HUES6 (cell line): ENCODE data around the gene LRRK1.
A peak's percentile ranks its signal among the peaks of the same experiment; 100 is the strongest.

Source experiments
- H3K27ac ChIP-seq: 2 replicates; pipeline ENCODE4 v1.7.0; 2013; ENCODE audit warnings: low read depth, mild to moderate bottlenecking, low read length, inconsistent platforms
- H3K27me3 ChIP-seq: 2 replicates; pipeline ENCODE4 v1.6.1; 2013; ENCODE audit warnings: low read length; ENCODE audit not compliant: control insufficient read depth, insufficient read depth
- H3K36me3 ChIP-seq: 2 replicates; pipeline ENCODE4 v1.6.1; 2013; ENCODE audit warnings: low read length; ENCODE audit not compliant: control insufficient read depth, insufficient read depth
- H3K4me1 ChIP-seq: 2 replicates; pipeline ENCODE4 v1.6.1; 2013; ENCODE audit warnings: low read length; ENCODE audit not compliant: control insufficient read depth, insufficient read depth
- H3K4me3 ChIP-seq: 2 replicates; pipeline ENCODE4 v1.5.1; 2013; ENCODE audit warnings: low read depth, low read length
- H3K9ac ChIP-seq: one replicate; pipeline ENCODE4 v1.6.1; 2013; ENCODE audit warnings: mild to moderate bottlenecking, low read length
- H3K9me3 ChIP-seq: 2 replicates; pipeline ENCODE4 v1.6.1; 2013; ENCODE audit warnings: low read depth, low read length; ENCODE audit not compliant: control insufficient read depth, insufficient read depth

Gene LRRK1

DNA sequence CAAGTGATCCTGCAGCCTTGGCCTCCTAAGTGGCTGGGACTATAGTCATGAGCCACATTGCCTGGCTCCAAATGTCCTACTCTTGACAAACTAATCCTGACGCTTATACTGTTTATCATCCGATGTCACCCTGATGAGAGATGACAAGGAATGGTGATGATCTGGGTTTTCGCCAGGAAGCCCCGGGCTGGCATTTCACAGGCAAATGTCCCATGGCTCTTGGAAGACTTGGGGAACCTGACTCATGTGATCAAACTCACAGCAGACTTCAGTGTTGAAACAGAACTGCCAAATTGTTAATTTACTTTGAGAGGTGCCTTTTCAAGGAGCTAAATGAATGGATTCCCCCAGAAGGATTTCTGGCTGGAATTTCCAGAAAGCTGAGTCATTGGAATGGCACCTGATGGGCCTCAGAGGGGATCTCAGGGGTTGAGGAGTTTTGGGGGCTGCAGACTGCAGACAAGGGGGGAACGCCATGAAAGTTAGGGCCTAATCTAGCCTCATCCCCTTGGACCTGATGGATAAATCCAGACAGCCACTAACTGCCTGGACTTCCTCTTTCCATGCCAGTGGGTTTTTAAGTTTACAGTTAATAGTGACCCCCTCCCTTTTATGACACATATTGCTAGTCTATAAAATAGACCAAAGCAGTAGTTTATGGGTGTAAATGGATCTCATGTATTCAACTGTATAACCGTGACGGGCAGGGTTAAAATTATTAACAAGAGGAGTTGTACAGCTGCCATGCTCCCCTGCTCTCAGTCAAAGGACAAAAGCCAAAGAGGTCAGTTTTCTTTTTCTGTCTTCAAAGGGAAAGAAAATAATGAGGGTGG is 186.1 kb downstream of the LRRK1 start:
- no peaks in the 10 kb centered on the region for H3K36me3 ChIP-seq
- peak overlapping the region; percentile 51; the same call in 1 of the 2 replicates for H3K27ac ChIP-seq
- H3K9ac ChIP-seq, result peak overlapping the region; percentile 34
- no peak overlapping the region for H3K4me3 ChIP-seq
- peaks cover 5% of the 10 kb centered on the region; the same call in 1 of the 2 replicates for H3K9me3 ChIP-seq
- H3K4me1 ChIP-seq, result peaks cover 15% of the 10 kb centered on the region
- H3K27me3 ChIP-seq, result no peaks in the 10 kb centered on the region

DNA sequence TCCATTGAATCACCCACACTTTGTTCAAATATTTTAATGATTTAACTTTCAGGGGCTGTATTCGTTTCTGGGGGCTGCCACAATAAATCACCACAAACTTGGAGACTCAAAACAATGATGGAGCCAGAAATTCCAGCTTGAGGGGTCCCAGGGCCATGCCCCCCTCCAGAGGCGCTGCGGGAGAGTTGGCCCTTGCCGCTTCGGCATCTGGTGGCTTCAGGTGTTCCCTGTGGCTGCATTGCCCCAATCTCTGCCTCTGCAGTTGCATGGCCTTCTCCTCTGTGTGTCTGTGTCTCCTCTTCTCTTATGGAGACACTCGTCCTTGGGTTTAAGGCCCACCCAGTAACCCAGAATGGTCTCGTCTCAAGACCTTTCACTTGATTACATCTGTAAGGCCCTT is 187.9 kb downstream of the LRRK1 start:
- peaks cover 15% of the 10 kb centered on the region for H3K4me1 ChIP-seq
- peaks cover 5% of the 10 kb centered on the region; the same call in 1 of the 2 replicates for H3K9me3 ChIP-seq
- H3K9ac ChIP-seq, result no peak overlapping the region
- no peak overlapping the region for H3K27ac ChIP-seq
- H3K4me3 ChIP-seq, result no peak overlapping the region
- H3K36me3 ChIP-seq, result no peaks in the 10 kb centered on the region
- H3K27me3 ChIP-seq, result no peaks in the 10 kb centered on the region

- H3K36me3 ChIP-seq, result no peaks in the 10 kb centered on the region
- H3K4me3 ChIP-seq, result no peak overlapping the region
- H3K27ac ChIP-seq, result no peak overlapping the region
- peaks cover 5% of the 10 kb centered on the region; the same call in 1 of the 2 replicates for H3K9me3 ChIP-seq
- no peaks in the 10 kb centered on the region for H3K27me3 ChIP-seq
- H3K4me1 ChIP-seq, result peaks cover 22% of the 10 kb centered on the region
- no peak overlapping the region for H3K9ac ChIP-seq
These were observed 188.7 kb downstream of the LRRK1 start for GRCh38 chr15:101107625-101108460.

DNA sequence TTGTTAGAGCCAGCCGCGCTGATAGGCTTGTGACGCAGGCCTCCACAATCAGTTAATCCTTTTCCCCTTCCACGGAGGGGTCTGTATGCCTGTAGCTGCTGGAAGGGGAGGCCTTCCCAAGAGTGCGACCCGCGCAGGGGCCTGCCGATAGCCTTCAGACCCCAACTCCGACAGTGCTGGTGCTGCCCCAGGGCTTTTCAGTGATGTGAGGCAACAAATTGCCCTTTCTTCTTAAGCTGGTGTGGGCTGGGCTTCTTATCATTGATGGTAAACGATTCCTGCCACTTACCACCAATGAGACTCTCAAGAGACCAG is 189.3 kb downstream of the LRRK1 start:
- Histone ChIP-seq H3K9ac (no peak overlapping the region), H3K4me1 (peaks cover 22% of the 10 kb centered on the region), H3K36me3 (no peaks in the 10 kb centered on the region), H3K27me3 (no peaks in the 10 kb centered on the region), H3K4me3 (no peak overlapping the region), H3K27ac (no peak overlapping the region), H3K9me3 (peaks cover 5% of the 10 kb centered on the region; the same call in 1 of the 2 replicates)

DNA sequence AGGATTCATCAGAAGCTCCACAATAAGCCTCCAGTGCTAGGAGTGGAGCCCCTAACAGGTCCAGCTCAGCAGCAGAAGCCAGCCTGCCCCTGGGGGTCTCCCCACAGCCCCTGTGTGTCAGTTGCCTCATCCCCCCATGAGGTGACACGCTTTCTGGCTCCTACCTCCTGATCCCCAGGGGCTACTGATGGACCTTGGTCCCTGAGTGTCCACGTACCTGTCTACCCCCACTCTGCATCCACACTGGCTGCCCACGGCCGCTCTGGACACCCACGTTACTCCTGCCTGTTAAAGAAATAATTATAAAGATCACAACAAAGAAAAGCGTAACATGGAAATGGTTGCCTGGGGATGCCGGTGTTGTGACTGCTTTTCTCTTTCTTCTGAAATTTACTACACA is 189.6 kb downstream of the LRRK1 start:
- Histone ChIP-seq H3K9ac (no peak overlapping the region), H3K27ac (no peak overlapping the region), H3K27me3 (no peaks in the 10 kb centered on the region), H3K9me3 (peaks cover 5% of the 10 kb centered on the region; the same call in 1 of the 2 replicates), H3K36me3 (no peaks in the 10 kb centered on the region), H3K4me3 (no peak overlapping the region), H3K4me1 (peaks cover 24% of the 10 kb centered on the region)

DNA sequence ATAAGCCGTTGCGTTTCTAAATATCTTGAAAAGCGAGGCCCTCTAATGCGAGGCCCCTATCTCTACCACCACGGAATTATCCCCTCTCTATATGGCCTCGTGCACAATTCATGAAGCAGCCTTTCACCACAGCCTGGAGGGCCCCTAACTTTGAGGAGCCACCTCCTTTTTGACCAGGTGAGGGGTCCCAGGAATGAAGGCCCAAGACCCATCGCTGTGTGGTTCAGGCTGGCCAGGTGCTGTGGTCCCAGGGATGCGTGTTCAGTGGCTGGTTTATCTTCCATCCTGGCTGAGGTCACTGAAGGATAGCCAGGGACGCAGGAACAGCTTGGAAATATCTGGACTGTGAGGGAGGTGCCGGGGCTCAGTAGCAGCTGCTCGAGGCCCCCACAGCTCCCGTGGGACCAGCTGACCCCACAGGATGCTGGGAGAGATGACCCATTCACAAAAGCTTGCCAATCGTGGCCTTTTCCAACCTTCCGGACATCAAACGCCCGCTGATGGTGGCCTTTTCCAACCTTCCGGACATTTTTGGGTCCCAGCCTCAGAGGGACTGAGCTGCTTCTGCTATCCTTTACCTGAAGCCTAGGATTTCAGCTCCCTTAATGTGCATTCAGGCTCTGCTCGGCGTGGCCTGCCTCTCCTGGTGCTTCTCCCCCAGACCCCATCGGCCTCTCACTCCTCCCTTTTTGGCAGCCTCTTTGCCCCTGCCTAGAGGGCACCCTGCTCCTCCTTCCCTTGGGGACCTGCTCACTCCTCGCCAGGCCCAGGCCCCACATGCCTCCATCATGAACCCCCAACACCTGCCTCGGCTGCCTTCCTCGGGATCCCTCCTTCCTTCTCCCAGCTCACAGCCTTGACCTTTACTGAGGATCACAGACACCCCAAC is 191.8 kb downstream of the LRRK1 start:
- Histone ChIP-seq H3K4me3 (no peak overlapping the region), H3K9ac (no peak overlapping the region), H3K36me3 (no peaks in the 10 kb centered on the region), H3K27me3 (no peaks in the 10 kb centered on the region), H3K4me1 (peaks cover 16% of the 10 kb centered on the region; the same call in 1 of the 2 replicates), H3K27ac (no peak overlapping the region), H3K9me3 (peaks cover 5% of the 10 kb centered on the region; the same call in 1 of the 2 replicates)

GRCh38 chr15:101111570-101112262 is 192.6 kb downstream of the LRRK1 start:
- H3K36me3 ChIP-seq, result no peaks in the 10 kb centered on the region
- H3K9me3 ChIP-seq, result peaks cover 5% of the 10 kb centered on the region; the same call in 1 of the 2 replicates
- H3K27ac ChIP-seq, result no peak overlapping the region
- H3K4me3 ChIP-seq, result no peak overlapping the region
- no peaks in the 10 kb centered on the region for H3K27me3 ChIP-seq
- H3K9ac ChIP-seq, result no peak overlapping the region
- peaks cover 17% of the 10 kb centered on the region; the same call in 1 of the 2 replicates for H3K4me1 ChIP-seq

DNA sequence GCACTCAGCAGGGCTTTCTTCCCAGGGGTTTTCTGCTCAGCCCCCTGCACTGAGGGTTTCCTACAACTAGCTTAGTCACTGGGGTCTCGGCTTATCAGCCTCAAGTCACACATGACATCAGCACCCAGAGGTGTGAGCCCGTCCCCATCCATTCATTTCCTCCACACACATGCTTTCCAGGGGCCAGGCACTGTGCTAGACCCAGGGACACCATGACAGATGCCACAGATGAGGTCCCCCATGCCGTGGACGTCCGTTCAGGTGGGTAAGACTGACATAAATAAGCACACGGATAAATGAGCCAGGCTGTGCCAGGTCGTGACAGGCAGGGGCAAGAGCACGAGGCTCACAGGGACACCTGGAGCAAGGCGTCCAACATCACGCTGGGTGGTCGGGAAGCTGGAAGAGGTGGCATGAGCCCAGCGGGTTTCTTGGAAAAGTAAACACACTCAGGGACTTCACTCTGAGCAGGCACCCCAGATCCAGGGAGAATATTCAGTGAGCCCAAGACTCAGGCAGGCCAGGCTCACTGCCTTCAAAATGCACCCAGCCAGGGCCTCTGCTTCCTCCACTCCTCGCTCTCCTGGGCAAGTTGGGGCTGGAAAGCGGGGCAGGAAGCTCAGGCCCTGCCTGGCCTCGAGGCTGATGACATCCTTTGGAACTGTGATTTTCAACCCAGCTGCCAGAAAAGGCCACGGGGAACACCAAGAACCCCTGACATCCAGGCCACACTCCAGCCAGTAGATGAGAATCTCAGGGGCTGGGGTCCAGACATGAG is 193.4 kb downstream of the LRRK1 start:
- Histone ChIP-seq H3K36me3 (no peaks in the 10 kb centered on the region), H3K9me3 (peaks cover 5% of the 10 kb centered on the region; the same call in 1 of the 2 replicates), H3K27ac (no peak overlapping the region), H3K4me1 (peaks cover 17% of the 10 kb centered on the region; the same call in 1 of the 2 replicates), H3K4me3 (no peak overlapping the region), H3K9ac (peak overlapping the region; percentile 1), H3K27me3 (no peaks in the 10 kb centered on the region)

DNA sequence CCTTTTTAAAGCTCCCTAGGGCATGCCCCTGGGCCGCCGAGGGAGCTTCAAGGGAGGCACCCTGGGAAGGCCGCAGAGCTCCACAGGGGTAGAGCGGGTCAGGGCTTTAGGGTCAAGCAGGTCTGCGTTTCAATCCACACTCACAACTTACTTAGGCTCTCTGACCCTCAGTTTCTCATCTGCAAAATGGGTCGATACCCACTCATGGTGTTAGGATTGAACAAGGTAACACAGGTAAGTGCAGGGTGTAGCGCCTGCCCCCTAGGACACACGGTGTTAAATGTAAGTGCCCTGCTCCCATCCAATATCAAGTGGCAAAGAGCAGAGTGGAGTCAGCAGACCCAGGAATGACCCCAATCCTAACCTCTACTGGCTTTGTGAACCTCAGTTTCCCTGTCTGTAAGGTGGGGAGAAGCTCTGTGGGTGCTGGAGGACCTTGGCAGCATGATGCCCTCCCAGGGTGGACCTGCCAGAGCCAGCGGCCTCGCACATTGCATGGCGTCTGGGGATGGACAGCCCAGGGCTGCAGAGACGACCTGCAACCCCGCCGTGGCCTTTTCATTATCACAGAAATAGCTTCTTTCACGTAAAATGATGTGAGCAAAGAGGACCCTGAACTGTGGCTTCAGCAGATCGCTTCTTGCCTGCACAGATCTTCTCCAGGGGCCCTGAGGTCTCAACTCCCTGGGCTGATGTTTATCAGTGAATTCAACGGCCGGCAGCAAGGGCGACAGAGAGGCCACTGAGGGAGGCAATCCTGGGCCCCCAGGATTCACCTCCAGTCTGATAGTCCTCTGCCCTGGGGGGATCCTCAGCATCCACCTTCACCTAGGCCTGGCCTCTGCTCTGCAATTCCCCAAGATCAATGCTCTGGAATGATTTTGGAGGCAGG is 194.2 kb downstream of the LRRK1 start:
- H3K4me1 ChIP-seq, result peaks cover 17% of the 10 kb centered on the region; the same call in 1 of the 2 replicates
- H3K9ac ChIP-seq, result no peak overlapping the region
- H3K36me3 ChIP-seq, result no peaks in the 10 kb centered on the region
- H3K27ac ChIP-seq, result no peak overlapping the region
- no peak overlapping the region for H3K4me3 ChIP-seq
- H3K9me3 ChIP-seq, result 0 out of 2 replicates have a peak, but pooled peaks cover 1% of the 10 kb centered on the region
- H3K27me3 ChIP-seq, result no peaks in the 10 kb centered on the region
